Measurements from ENCODE around the gene TMEM72. TPM values are rescaled to one million over a fixed set of nuclear protein-coding genes. Genes with fewer than 3 reads are reported as not detected.

TMEM72 gene
- total RNA-seq, 1 donor from 2014 or later: not detected

DNA sequence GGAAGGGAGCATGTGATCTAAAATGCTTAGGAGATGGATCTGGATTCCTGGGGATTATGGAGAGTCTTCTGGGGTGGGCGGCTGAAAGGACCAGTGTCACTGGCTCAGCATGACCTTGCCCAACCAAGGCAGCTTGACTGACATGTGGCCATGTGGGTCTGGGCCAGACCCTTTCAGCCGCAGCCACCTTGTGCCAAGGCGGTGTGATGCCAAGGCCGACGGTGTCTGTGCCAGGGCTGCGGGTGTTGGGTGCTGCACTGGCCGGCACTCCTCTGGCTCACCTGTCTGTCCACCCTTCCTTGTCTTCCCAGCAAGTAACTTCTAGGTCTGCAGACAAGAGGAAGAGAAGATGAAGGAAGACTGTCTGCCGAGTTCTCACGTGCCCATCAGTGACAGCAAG, 58.7 kb downstream of the TMEM72 start:
- H3K9me3 ChIP-seq (replicated peaks): no peaks in the 10 kb centered on the region
- H3K36me3 ChIP-seq: peaks cover 43% of the 10 kb centered on the region
- no peaks in the 10 kb centered on the region for H3K27me3 ChIP-seq (ENCODE audit: low read depth)
- H3K4me3 ChIP-seq: no peak overlapping the region
- H3K27ac ChIP-seq (replicated peaks): peak overlapping the region; percentile 96
- peak; percentile 66 for DNase-seq
- TF ChIP-seq, protein P1, sequence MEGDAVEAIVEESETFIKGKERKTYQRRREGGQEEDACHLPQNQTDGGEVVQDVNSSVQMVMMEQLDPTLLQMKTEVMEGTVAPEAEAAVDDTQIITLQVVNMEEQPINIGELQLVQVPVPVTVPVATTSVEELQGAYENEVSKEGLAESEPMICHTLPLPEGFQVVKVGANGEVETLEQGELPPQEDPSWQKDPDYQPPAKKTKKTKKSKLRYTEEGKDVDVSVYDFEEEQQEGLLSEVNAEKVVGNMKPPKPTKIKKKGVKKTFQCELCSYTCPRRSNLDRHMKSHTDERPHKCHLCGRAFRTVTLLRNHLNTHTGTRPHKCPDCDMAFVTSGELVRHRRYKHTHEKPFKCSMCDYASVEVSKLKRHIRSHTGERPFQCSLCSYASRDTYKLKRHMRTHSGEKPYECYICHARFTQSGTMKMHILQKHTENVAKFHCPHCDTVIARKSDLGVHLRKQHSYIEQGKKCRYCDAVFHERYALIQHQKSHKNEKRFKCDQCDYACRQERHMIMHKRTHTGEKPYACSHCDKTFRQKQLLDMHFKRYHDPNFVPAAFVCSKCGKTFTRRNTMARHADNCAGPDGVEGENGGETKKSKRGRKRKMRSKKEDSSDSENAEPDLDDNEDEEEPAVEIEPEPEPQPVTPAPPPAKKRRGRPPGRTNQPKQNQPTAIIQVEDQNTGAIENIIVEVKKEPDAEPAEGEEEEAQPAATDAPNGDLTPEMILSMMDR (IDR thresholded peaks at IDR 0.05; ENCODE audit: borderline replicate concordance): no peak
- intact Hi-C loops (cut with micrococcal nuclease): no loop called here
- H3K4me1 ChIP-seq: peaks cover 91% of the 10 kb centered on the region

DNA sequence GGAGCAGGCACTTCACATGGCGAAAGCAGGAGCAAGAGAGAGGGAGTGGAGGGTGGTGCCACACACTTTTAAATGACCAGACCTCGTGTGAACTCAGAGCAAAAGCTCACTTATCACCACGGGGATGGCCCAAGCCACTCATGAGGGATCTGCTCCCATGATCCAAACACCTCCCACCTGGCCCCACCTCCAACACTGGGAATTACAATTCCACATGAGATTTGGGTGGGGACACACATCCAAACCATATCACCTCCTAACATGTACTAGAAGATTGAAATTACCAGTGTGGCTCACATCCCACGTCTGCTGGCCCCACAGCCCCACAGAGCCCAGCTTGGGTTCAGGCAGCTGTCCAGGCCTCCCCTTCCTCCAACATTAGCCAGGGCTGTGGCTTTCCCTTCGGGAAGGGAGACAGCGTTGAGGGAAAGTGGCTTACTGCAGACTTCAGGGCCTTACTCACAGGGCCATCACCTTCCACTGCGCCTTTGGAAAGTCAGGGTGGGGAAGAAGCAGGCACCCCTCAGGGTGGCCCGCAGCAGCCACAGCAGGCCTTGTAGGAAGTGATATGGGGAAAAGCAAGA, 59.8 kb downstream of the TMEM72 start:
- intact Hi-C loops (cut with micrococcal nuclease): no loop called here
- Histone ChIP-seq H3K27me3 (ENCODE audit: low read depth) (no peaks in the 10 kb centered on the region), H3K4me1 (peaks cover 91% of the 10 kb centered on the region), H3K36me3 (peaks cover 44% of the 10 kb centered on the region), H3K9me3 (replicated peaks) (no peaks in the 10 kb centered on the region), H3K27ac (replicated peaks) (peak overlapping the region; percentile 96), H3K4me3 (no peak overlapping the region)
- no peak for DNase-seq
- TF ChIP-seq, protein P1 (IDR thresholded peaks at IDR 0.05; ENCODE audit: borderline replicate concordance): no peak

DNA sequence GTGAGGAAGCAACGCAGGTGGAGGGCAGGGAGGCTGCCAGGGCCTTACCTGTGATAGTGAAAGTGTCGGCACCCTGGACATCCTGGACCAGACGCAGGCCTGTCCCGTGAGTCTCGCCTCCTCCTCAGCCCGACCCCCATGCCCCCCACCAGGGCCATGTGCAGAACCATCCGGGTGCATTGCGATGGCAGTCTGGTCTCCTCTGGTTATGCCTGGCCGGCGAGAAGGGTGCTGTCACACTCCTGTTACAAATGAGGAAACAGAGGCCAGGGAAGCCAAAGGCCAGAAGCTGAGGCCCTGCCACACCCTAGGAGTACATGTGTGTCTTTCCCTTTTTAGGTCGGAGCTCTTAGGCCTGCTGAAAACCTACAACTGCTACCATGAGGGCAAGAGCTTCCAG, 60.3 kb downstream of the TMEM72 start:
- H3K4me1 ChIP-seq: peaks cover 91% of the 10 kb centered on the region
- H3K27me3 ChIP-seq (ENCODE audit: low read depth): no peaks in the 10 kb centered on the region
- H3K36me3 ChIP-seq: peaks cover 49% of the 10 kb centered on the region
- DNase-seq: no peak
- intact Hi-C loops (cut with micrococcal nuclease): no loop called here
- TF ChIP-seq, protein P1 (IDR thresholded peaks at IDR 0.05; ENCODE audit: borderline replicate concordance): no peak
- peak overlapping the region; percentile 96 for H3K27ac ChIP-seq (replicated peaks)
- no peaks in the 10 kb centered on the region for H3K9me3 ChIP-seq (replicated peaks)
- no peak overlapping the region for H3K4me3 ChIP-seq

DNA sequence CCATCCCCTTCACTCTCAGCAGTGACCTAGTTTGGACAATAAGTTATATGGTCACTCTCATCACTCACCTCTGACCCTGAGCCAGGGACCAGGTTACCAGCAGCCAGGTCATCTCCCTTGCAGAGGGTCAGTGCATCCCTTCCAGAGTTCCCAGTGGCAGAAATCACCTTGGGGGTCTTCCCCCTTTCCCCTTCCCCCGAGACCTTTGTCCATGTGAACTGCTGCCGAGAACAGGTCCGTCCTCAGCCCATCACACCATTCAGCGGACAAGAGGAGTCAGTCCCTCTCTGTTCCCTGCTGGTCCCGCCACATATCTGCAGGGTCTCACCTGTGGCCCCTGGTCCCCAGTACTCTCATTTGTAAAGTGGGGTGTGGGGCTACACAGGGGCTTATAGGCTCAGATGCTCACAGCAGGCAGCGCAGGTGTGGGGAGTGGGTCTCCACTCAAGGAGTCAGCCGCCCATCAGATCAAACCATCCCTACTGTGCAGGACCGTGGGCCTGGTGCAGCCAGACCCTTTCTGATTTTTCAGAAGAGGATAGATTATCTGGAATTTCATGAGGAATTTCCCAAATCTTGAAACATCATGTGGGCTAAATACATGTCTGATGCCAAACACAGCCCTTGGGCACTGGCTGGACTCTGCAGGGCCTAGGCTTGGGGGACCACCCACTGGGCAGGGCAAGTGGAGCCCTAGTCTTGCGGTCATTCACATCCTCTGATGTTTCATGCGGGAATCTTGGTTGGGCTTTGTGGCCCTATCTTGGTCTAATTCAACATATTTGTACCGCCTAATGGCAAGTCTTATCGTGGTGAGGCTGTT, 61.0 kb downstream of the TMEM72 start:
- Histone ChIP-seq H3K27me3 (ENCODE audit: low read depth) (no peaks in the 10 kb centered on the region), H3K4me1 (peaks cover 91% of the 10 kb centered on the region), H3K4me3 (no peak overlapping the region), H3K9me3 (replicated peaks) (no peaks in the 10 kb centered on the region), H3K27ac (replicated peaks) (peak overlapping the region; percentile 96), H3K36me3 (peaks cover 56% of the 10 kb centered on the region)
- DNase-seq: no peak
- intact Hi-C loops (cut with micrococcal nuclease): no loop called here
- TF ChIP-seq, protein P1 (IDR thresholded peaks at IDR 0.05; ENCODE audit: borderline replicate concordance): no peak

DNA sequence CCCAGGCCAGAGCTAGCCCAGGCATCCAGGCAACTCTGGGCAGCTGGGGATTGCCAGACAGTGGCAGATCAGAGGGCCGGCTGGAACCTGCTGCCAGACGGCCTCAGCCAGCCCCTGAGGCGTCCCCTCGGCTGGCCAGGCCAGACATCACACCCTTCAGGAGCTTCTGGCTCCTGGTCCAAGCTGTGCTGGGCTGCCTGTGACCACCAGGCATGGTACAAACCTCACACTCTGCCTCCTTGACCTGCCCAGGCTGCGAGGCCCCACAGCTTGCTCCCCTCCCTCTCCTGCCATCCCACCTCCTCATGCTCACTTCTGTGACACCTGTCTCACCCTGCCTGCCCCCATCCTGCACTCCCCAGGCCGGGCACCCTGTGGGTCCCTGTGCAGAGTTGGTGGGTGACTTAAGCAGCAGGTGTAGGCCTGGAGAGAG, 61.8 kb downstream of the TMEM72 start:
- intact Hi-C loops (cut with micrococcal nuclease): no loop called here
- peaks cover 91% of the 10 kb centered on the region for H3K4me1 ChIP-seq
- peak overlapping the region; percentile 96 for H3K27ac ChIP-seq (replicated peaks)
- no peak for DNase-seq
- H3K9me3 ChIP-seq (replicated peaks): no peaks in the 10 kb centered on the region
- H3K27me3 ChIP-seq (ENCODE audit: low read depth): no peaks in the 10 kb centered on the region
- H3K36me3 ChIP-seq: peaks cover 64% of the 10 kb centered on the region
- peak overlapping the region; percentile 11 for H3K4me3 ChIP-seq
- TF ChIP-seq, protein P1 (IDR thresholded peaks at IDR 0.05; ENCODE audit: borderline replicate concordance): no peak
